IMR-90 (cell line): ENCODE data around the gene FAM168B.

Experiments
- CTCF ChIP-seq: conservative IDR thresholded peaks from 2 replicates; pipeline ENCODE4 v1.5.1; 2012; ENCODE audit warnings: mild to moderate bottlenecking, low read depth, low read length, improper control_type of control experiment
- MAFK ChIP-seq: IDR thresholded peaks from 2 replicates; pipeline ENCODE4 v1.6.1; 2012; ENCODE audit warnings: low read depth, low read length, improper control_type of control experiment
- POLR2A ChIP-seq: IDR thresholded peaks from 2 replicates; pipeline ENCODE4 v1.6.1; 2012; ENCODE audit warnings: mild to moderate bottlenecking, low read depth, low read length
- RAD21 ChIP-seq: IDR thresholded peaks from 2 replicates; pipeline ENCODE4 v1.6.1; 2012; ENCODE audit warnings: low read length, improper control_type of control experiment
- RCOR1 ChIP-seq: IDR thresholded peaks from 2 replicates; pipeline ENCODE4 v1.6.1; 2012; ENCODE audit warnings: mild to moderate bottlenecking, low read length, improper control_type of control experiment; ENCODE audit not compliant: insufficient replicate concordance
- RFX5 ChIP-seq: IDR thresholded peaks from 2 replicates; pipeline ENCODE4 v1.8.0; 2012; ENCODE audit warnings: low read depth, mild to moderate bottlenecking, low read length, moderate library complexity

- no peak for TF ChIP-seq CTCF
- TF ChIP-seq POLR2A, result no peak
- TF ChIP-seq MAFK, result no peak
- TF ChIP-seq RFX5, result no peak
- TF ChIP-seq RCOR1, result no peak
- TF ChIP-seq RAD21, result no peak
These were observed 34.7 kb upstream of the FAM168B start for GRCh38 chr2:131127981-131128380.
